Stimulated activated naive CD8-positive, alpha-beta T cell treated with anti-CD3 and anti-CD28 coated beads, Interleukin-15, amount 100 ng/mL, for 72 hours (primary cell): ENCODE measurements around the gene RPIA.

Source experiments
- ATAC-seq: fragments of 150-1000 bp; cut with Tn5 transposase; 2 replicates; pipeline ENCODE4 v1.10.0; 2021; ENCODE audit warnings: mild to moderate bottlenecking, moderate library complexity
- DNase-seq, 2 donors: peaks; one replicate each; pipeline ENCODE4 v3.0.0; 2021 to 2022
- H3K27ac Mint-ChIP-seq, 2 donors: one replicate each; pipeline ENCODE4 v1.8.0; 2022; ENCODE audit warnings: mild to moderate bottlenecking in 2 of 2, mixed read lengths in 2 of 2, moderate library complexity in 2 of 2
- H3K27me3 Mint-ChIP-seq: one replicate; pipeline ENCODE4 v1.8.0; 2022; ENCODE audit warnings: mixed read lengths
- H3K4me1 Mint-ChIP-seq: one replicate; pipeline ENCODE4 v1.8.0; 2022; ENCODE audit warnings: mild to moderate bottlenecking, mixed read lengths
- H3K4me3 Mint-ChIP-seq, 2 donors: one replicate each; pipeline ENCODE4 v1.8.0; 2022; ENCODE audit warnings: mild to moderate bottlenecking in 2 of 2, mixed read lengths in 2 of 2, moderate library complexity in 1 of 2
- H3K9me3 Mint-ChIP-seq, 2 donors: one replicate each; pipeline ENCODE4 v1.8.0; 2022; ENCODE audit warnings: mixed read lengths in 2 of 2

RPIA gene

DNA sequence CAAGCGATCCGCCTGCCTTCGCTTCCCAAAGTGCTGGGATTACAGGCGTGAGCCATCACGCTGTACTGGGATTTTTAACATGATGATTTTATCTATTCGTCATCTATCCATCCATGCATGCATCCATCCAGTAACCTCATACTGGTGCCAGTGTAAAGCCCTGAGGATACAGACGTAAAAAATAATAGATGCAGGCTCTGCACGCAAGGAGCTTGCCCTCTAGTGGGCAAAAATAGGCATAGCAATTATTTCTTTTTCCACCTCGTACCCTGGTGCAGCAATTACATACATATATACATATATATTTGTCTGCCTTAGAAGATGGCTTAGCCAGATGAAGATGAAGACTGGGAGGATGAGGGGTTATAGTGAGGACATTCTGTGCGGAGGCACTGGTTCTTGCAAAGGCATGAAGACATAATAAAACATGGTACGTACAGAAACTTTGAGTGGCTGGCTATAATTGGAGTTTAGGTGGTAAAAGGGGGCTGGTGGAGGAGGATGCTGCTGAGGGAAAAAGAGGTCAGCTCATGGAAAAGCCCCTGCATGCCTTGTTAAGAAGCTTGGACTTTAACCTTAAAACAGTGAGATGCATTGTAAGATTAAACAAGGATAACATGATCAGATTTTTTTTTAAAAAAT is 19.6 kb upstream of the RPIA start:
- Mint-ChIP-seq H3K27me3 (peaks cover 7% of the 10 kb centered on the region), H3K27ac (peak overlapping the region in 1 of 2 donors; percentile 80), H3K4me3 (no peak overlapping the region), H3K9me3 (no peaks in the 10 kb centered on the region), H3K4me1 (no peaks in the 10 kb centered on the region)
- ATAC-seq (peak; percentile 42), DNase-seq (peak in 1 of 2 donors; percentile 13)

DNA sequence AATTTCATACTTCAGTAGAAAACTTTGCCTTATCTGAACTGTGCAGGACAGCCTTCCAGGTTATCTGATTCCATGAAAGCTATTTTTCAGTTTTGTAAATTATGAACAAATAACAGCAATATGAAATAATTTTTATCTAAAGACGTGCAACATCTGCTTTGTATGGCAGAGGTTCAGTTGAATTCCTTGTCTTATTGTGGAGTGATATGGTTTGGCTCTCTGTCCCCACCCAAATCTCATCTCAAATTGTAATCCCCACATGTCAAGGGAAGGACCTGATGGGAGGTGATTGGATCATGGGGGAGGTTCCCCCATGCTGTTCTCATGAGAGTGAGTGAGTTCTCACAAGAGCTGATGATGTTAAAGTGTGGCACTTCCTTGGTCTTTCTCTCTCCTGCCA is 18.1 kb upstream of the RPIA start:
- H3K27ac Mint-ChIP-seq: no peak overlapping the region
- DNase-seq (no peak), ATAC-seq (no peak)
- H3K9me3 Mint-ChIP-seq: no peaks in the 10 kb centered on the region
- peaks cover 7% of the 10 kb centered on the region for H3K27me3 Mint-ChIP-seq
- H3K4me3 Mint-ChIP-seq: no peak overlapping the region
- no peaks in the 10 kb centered on the region for H3K4me1 Mint-ChIP-seq

DNA sequence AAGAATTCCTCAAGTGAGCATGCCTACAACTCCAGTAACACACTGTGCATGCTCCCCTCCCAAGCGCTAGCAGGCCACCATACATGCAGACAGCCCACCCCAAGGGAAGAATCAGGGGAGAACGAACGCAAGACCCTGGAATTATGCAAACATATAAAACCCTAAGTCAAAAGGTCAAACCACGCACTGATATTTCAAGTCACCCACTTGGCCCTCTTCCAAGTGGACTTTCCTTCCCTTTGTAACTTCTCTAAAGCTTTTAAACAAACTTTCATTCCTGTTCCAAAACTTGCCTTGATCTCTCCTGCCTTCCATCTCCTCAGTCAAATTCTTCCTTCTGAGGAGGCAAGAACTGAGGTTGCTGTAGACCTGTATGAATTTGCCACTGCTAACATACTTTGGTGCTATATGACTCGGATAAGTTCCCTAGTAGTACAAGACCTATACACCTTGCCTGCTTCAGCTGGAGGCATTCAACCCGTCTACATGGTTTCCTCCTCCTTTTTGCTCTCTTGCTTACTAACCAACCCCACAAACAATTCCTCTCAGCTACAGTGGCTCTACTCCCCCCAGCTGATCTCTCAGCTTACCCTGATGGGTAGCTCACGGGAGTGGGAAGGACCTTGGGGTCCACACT is 11.1 kb upstream of the RPIA start:
- no peaks in the 10 kb centered on the region for H3K4me1 Mint-ChIP-seq
- H3K4me3 Mint-ChIP-seq: no peak overlapping the region
- ATAC-seq (no peak), DNase-seq (no peak)
- H3K27me3 Mint-ChIP-seq: no peaks in the 10 kb centered on the region
- H3K9me3 Mint-ChIP-seq: peaks cover 17 to 19% of the 10 kb centered on the region in 2 donors
- H3K27ac Mint-ChIP-seq: no peak overlapping the region

DNA sequence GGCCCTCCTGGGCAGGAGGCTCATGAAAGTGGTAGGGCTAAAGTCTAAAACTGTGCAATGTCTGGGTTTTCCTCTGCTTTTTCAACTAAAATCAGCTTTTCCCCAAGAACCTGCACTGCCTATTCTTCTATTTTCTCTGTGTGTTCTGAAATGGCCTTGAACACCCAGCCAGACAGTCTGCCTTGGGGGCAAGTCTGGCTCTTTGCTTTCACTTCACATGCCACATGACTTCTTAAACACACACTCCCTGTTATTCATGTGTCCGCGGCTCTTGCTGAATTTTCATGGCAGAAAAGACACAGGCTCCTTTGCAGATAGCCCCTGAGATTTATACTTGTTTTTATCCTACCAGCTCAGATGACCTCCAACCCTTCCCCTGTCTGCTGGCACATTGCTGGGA is 10.6 kb upstream of the RPIA start:
- no peak for ATAC-seq
- Mint-ChIP-seq H3K27ac (no peak overlapping the region), H3K9me3 (peaks cover 17 to 19% of the 10 kb centered on the region in 2 donors), H3K4me1 (no peaks in the 10 kb centered on the region), H3K27me3 (no peaks in the 10 kb centered on the region), H3K4me3 (no peak overlapping the region)
- no peak for DNase-seq

DNA sequence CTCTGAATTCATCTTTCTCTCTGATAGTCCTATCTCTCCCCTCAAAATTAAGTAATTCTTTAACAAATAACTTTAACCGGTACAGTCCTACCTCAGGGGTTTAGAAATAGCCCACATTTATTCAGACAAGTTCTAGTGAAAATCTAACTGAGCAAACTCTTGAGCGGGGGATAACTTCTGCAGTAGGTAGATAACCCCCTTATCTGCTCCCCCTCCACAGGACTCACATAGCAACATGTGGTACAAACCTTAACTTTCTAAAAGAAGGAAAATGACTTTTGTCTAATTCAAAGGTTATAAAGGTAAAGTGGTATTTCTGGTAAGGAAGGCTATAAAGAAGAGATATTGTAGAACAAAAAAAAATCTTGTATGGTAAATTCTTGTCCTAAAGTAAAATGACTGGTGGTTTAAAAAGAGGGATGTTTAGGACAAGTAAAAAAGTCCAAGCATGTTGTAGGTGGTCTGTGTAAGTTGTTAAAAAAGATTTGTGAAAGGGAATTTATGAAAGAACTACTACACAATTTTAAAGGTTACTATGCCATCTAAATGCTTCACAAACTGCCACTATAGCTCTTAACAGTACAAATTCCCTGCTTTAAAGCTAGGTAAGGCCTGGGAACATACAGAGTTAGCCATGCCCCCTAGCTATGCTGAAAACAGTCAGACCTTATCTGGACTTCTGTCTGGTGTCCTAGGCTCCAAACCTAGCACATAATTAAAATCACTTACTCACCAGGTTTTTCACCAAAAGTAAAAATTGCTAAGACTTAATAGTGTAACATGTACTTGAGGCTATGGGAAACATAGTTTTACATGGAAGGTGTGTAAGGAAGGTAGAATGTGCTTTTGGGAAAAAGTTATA is 8.1 kb upstream of the RPIA start:
- Mint-ChIP-seq H3K9me3 (peaks cover 17 to 32% of the 10 kb centered on the region in 2 donors), H3K4me1 (no peaks in the 10 kb centered on the region), H3K4me3 (no peak overlapping the region), H3K27ac (no peak overlapping the region), H3K27me3 (no peaks in the 10 kb centered on the region)
- no peak for DNase-seq
- no peak for ATAC-seq

DNA sequence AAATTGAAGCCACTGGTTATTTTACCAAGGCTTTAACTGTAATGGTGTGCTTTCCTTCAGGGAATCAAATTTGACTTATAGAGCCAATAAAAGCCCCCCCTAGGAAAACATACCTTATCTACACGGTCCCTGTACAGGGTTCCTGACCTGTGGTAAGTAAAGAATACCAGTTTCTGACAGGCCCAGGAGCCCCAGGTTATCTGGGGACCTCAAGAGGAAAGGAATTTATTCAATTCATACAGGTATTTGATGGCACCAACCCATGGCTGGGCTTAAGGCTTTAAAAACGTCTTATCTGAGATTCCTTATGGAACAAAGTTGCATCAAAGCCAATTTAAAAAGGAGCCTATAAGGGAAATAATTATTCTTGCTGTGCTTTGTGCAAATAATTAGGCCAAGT is 7.0 kb upstream of the RPIA start:
- DNase-seq: no peak
- H3K4me3 Mint-ChIP-seq: no peak overlapping the region
- peaks cover 5% of the 10 kb centered on the region for H3K4me1 Mint-ChIP-seq
- no peak for ATAC-seq
- H3K27me3 Mint-ChIP-seq: no peaks in the 10 kb centered on the region
- peaks cover 20 to 32% of the 10 kb centered on the region in 2 donors for H3K9me3 Mint-ChIP-seq
- no peak overlapping the region for H3K27ac Mint-ChIP-seq

DNA sequence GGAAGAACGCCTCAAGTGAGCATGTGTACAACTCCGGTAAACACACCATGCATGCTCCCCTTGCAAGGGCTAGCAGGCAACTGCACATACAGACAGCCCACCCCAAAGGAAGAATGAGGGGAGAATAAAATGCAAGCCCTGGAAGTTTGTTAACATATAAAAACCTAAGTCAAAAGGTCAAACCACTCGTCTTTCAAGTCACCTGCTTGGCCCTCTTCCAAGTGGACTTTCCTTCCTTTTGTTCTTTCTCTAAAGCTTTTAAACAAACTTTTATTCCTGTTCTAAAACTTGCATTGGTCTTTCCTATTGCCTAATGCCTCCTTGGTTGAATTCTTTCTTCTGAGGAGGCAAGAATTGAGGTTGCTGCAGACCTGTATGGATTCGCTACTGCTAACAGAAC is 5.2 kb upstream of the RPIA start:
- H3K4me1 Mint-ChIP-seq: peaks cover 19% of the 10 kb centered on the region
- no peak overlapping the region for H3K4me3 Mint-ChIP-seq
- no peaks in the 10 kb centered on the region for H3K27me3 Mint-ChIP-seq
- H3K9me3 Mint-ChIP-seq: peaks cover 23 to 32% of the 10 kb centered on the region in 2 donors
- ATAC-seq (no peak), DNase-seq (no peak)
- no peak overlapping the region for H3K27ac Mint-ChIP-seq

DNA sequence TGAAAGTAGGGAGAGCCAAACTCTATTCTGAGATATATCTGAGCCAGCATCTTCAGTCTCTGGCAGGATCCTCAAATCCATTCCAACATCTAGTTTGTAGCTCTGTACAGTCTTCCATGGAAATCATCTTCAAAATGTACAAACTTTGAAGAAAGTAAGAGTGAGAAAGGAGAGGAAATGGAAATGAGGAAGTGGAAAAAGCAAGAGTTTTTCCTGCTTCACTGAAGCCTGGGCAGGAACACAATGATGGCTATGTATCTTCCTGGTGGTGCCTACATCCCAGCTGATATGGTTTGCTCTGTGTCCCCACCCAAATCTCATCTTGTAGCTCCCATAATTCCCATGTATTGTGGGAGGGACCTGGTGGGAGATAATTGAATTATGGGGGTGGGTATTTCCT is 4.1 kb upstream of the RPIA start:
- H3K9me3 Mint-ChIP-seq: peaks cover 23 to 32% of the 10 kb centered on the region in 2 donors
- H3K4me3 Mint-ChIP-seq: no peak overlapping the region
- peaks cover 26% of the 10 kb centered on the region for H3K4me1 Mint-ChIP-seq
- DNase-seq (no peak), ATAC-seq (no peak)
- no peak overlapping the region for H3K27ac Mint-ChIP-seq
- H3K27me3 Mint-ChIP-seq: no peaks in the 10 kb centered on the region

DNA sequence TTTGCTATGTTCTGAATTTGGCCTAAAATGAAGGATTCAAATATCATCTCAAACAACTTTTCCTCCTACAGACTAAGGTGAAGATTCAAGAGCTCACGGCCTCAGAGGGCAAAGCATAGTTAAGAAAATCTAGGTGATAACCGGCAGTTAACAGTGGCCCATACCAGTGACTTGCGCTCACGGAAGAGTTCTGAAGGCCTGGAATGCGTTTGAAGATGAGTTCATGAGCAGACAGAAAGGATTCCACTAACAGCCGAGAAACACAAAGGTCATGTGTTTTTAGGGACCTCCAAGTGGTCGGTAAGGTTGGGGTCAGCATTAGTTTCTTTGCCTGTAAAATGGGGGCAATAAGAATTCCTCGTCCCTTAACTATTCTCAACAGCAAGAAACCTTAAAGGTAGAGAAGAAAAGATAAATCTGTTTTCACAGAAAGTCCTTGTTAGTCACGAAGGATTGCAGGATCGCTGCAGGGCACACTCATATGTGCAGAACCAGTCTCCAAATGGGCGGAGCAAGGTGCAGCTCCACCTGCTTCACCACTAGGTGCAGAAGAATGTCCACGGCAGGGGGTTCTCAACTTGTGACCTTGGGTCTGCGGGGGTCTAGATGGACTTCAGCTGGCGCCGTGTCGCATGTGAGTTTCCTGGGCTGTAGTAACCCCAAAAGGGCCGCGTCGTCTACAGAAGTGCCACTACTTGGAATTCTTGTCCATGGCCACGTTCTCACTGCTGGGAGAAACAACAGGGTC is 708 bp upstream of the RPIA start:
- ATAC-seq (peak; percentile 55), DNase-seq (peak; percentile 42 to 62)
- H3K27ac Mint-ChIP-seq: peak overlapping the region; percentile 98 to 99
- H3K4me1 Mint-ChIP-seq: peaks cover 60% of the 10 kb centered on the region
- H3K9me3 Mint-ChIP-seq: peaks cover 6 to 13% of the 10 kb centered on the region in 2 donors
- H3K4me3 Mint-ChIP-seq: peak overlapping the region; percentile 97 to 98
- no peaks in the 10 kb centered on the region for H3K27me3 Mint-ChIP-seq

DNA sequence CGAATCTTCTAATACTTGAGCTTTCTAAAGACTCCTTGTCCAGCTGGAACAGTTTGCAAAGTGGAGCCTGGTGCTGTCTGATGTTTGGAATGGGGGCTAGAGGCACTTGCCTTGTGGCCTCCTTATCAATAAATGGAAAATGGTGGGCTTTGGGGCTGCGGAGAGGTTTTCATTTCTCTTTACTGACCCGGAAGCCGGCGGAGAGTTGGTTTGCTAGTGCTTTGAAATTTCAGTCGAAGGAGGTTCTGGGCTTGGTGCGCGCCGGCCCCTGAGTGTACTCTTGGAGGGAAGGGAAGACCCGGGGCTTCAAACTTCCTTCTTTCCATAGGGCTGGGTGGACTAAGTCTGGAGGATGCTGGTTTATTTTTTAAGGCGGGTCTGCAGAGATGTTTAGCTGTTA is 714 bp downstream of the RPIA start:
- H3K4me3 Mint-ChIP-seq: peak overlapping the region; percentile 97 to 98
- peaks cover 6 to 9% of the 10 kb centered on the region in 2 donors for H3K9me3 Mint-ChIP-seq
- ATAC-seq (no peak), DNase-seq (peak; percentile 39 to 51)
- no peaks in the 10 kb centered on the region for H3K27me3 Mint-ChIP-seq
- H3K27ac Mint-ChIP-seq: peak overlapping the region; percentile 98 to 99
- peaks cover 74% of the 10 kb centered on the region for H3K4me1 Mint-ChIP-seq

DNA sequence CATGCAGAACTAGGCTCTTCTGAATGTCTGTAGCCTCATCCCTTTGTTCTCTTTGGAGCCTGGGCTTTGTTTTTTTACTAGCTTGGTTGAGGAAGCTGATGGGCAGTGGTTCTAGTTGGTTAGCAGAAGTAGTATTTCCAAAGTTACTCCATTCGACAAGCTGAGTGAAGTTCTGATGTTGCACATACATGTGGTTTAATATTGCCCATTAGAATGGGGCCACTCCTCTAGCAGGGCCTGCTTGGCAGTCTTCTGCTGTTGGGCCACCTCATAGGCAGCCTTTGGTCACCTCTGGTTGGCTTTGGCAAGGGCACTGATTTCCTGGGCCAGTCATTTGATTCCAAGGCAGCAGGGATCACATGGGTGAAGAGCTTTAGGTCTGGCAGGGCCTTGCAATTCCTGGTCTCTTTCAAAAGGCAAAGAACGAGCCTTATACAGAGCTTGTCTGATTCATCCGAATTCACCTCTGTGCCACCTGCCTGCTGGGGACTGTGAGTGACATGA is 2.5 kb downstream of the RPIA start:
- H3K9me3 Mint-ChIP-seq: peaks cover 0 to 6% of the 10 kb centered on the region in 2 donors
- ATAC-seq (no peak), DNase-seq (no peak)
- no peaks in the 10 kb centered on the region for H3K27me3 Mint-ChIP-seq
- H3K4me1 Mint-ChIP-seq: peaks cover 89% of the 10 kb centered on the region
- H3K4me3 Mint-ChIP-seq: peak overlapping the region; percentile 38 to 98
- H3K27ac Mint-ChIP-seq: no peak overlapping the region

DNA sequence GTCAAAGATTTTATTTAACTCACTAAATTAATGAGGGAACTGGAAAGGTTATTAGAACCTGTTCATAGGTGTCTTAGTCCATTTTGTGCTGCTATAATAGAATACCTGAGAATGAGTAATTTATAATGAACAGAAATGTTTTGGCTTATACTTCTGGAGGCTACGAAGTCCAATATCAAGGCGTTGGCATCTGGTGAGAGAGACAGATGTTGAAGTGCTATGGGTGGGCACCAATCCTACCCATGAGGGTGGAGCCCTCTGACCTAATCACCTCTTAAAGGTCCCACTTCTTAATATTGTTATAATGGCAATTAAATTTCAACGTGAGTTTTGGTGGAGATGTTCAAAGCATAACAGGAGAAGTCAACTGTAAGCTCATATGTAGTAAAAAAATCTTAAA is 5.1 kb downstream of the RPIA start:
- Mint-ChIP-seq H3K27ac (no peak overlapping the region), H3K4me3 (no peak overlapping the region), H3K4me1 (peaks cover 70% of the 10 kb centered on the region), H3K27me3 (no peaks in the 10 kb centered on the region), H3K9me3 (no peaks in the 10 kb centered on the region)
- ATAC-seq (no peak), DNase-seq (no peak)

DNA sequence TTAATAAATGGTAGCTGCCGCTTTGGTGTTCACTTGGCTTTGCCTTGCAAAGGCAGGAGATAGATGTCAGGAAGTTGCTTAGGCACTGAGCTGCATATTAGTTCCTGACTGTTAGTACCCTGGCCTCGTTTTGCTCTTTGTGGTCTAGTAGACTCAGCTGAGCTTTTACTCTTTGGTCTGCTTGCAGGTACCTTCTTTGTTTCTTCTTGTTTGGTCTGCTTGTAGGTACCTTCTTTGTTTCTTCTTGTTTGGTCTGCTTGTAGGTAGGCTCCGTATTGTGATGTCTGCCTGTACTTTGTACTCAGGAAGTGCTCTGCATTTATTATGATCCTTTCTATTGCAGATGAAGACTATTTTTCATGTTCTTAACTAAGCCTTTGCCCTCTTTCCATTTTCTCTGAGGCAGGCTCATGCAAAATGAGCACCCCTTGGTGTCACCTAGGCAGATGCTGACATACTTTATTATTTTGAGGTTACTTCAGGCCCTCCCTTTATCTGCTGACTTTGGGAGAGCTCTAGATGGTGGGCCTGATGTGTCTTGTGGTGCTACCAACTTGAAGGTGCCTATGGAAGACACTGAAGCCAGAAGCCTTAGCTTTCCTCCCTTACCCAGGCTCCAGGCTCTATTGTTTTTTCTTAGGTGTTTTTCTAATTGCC is 6.0 kb downstream of the RPIA start:
- peak; percentile 35 for ATAC-seq
- Mint-ChIP-seq H3K27ac (peak overlapping the region in 1 of 2 donors; percentile 31), H3K9me3 (no peaks in the 10 kb centered on the region), H3K27me3 (no peaks in the 10 kb centered on the region), H3K4me1 (peaks cover 61% of the 10 kb centered on the region), H3K4me3 (peak overlapping the region in 1 of 2 donors; percentile 47)
- DNase-seq: no peak

DNA sequence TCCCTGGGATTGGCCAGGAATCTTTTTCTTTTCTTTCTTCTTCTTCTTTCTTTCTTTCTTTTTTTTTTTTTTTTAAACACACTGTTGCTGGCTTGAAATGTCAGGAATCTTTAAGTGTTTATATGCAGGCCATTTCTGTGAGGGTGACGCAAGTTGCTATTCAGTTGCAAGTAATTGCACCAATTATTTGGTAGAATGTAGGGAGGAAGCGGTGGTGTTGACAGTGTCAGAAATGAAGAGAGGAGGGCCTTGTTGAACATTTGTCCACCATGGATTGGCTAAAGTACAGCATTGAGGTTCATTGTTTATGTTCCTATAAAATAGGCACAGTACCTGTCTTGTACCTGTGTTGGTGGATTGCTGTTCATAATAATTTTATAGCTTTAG is 6.5 kb downstream of the RPIA start:
- Mint-ChIP-seq H3K4me3 (no peak overlapping the region), H3K27ac (no peak overlapping the region), H3K9me3 (no peaks in the 10 kb centered on the region), H3K4me1 (peaks cover 56% of the 10 kb centered on the region), H3K27me3 (no peaks in the 10 kb centered on the region)
- DNase-seq (no peak), ATAC-seq (no peak)
